GM12892 (cell line): Measurements from ENCODE around the gene ARID5B.

ENCODE experiments used
- DNase-seq: peaks from one replicate; pipeline ENCODE4 v3.0.0; 2011; ENCODE audit not compliant: insufficient read length
- FAIRE-seq: peaks from 2 replicates; lab custom pipeline; 2011; peaks lifted over from hg19 to GRCh38; lab: Jason Lieb, UNC
- POLR2A ChIP-seq: IDR thresholded peaks from 2 replicates; pipeline ENCODE4 v1.6.1; 2011; ENCODE audit warnings: low read depth, low read length, control low read depth
- POLR2AphosphoS5 ChIP-seq: IDR thresholded peaks from 2 replicates; pipeline ENCODE4 v1.6.1; 2011; ENCODE audit warnings: low read depth, low read length, control low read depth
- TAF1 ChIP-seq: IDR thresholded peaks from 2 replicates; pipeline ENCODE4 v1.6.1; 2011; ENCODE audit warnings: low read depth, mild to moderate bottlenecking, control low read depth, low read length, borderline replicate concordance

ARID5B gene

DNA sequence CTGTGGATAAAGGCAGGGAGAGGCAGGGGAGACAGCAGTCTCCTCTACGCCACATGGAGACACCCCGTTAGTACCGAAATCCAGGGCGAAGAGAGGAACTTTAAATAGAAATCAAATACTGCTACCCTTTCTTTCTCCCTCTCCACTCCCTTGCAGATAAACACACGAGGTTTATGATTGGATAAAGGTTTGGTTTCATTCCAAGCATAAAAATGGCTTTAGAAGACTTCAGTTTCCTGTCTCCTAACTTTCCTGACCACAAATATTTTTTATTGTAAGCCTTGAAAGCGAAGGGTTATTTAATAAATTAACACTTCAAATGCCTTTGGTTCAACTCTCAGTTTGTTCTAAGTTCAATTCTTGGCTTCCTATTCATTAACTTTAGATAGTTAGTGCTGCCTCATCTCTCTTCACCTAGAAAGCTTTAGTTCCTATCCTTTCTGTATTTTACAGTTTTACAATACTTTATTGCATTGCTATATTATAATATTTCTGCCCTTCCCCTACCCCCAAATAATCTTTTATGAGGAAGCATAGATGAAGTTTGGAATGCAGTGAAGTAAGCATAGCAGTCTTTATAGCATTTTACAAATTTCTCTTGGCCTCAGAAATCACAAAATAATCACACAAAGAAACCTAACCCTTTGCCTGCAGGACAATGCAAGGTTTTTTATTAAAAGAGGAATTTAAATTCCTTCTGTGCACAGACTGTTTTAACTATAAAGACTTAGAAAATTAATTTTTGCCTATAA is 31.5 kb upstream of the ARID5B start:
- FAIRE-seq: no peak
- TF ChIP-seq POLR2AphosphoS5 (no peak), POLR2A (no peak), TAF1 (no peak)
- no peak for DNase-seq

DNA sequence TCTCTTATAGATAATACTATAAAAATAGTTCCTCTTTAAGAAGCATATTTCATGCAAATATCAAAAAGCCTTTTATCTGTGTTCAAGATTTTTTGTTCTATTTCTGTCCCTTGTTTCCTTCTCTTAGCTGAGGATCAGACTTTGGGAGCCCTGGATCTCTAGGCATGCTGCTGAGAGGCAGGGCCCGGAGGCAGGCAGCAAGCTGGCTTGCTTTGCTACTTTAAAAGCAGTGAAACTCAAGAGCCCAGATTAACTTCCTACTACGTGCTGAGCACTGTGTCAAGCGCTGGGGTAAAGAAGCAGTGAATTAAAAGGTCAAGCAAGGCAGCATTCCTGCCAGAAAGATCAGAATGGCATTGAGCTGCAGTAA is 31.0 kb upstream of the ARID5B start:
- no peak for FAIRE-seq
- TF ChIP-seq POLR2AphosphoS5 (no peak), POLR2A (no peak)

DNA sequence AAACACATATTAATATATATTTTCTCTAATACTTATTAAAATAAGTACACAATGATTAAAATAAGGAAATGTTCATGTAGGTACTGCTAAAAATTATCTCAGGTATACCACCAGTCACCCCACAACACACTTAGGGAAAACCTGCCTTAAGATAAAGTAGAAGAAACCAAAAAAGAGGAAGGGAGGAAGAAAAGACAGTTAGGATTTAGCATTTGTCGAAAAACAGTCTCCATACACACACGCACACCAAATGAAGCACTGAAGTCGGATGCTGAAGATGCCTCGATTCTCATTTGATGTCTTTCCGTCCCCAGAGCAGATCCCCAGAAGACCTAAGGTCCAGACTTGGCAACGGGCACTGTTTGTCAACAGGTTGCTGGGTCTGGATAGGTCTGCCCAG is 30.0 kb upstream of the ARID5B start:
- TF ChIP-seq POLR2AphosphoS5 (no peak), TAF1 (no peak), POLR2A (no peak)
- DNase-seq (no peak), FAIRE-seq (no peak)

More for the DNA sequence above, 31.0 kb upstream of the ARID5B start:
- no peak for DNase-seq

DNA sequence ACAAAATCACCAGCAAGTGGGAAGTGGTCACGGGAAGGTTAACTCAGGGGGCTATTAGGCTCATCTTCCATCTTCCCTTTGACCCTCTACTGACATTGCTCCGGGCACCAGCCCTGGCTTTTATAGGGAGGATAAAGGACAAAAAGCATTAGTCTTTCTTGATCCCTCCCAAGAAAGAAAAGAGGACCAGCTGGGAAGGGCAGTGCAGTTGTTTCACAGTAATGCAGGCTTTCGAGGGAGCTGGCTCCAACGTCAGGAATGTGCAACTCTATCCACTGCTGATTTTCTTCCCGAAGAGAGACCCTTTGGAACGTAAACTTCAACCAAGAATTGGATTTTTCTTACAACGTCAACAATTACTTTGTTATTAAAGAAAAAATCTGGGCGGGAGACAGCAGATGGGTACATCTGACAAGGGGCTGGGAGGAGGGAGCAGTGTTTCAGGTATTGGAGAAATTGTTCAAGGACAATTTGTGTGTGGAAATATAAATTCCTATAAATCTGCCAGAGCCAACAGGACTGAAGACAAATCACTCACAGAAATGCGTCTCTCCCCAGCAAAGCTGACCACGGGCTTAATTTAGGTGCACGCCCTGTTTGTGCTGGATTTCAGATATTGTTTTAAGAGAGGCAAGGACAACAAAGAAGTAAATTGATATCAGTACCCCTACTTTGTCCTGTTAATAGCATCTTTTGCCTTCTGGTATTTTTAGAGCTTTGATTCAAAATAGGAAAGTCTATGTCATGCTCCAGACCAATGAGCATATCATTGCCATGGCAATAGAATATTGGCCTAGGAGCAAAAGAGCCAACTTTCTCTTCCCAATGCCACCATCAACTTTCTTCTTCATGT is 23.4 kb upstream of the ARID5B start:
- DNase-seq: no peak
- FAIRE-seq: no peak
- no peak for TF ChIP-seq POLR2AphosphoS5
- no peak for TF ChIP-seq POLR2A
- TF ChIP-seq TAF1: no peak

DNA sequence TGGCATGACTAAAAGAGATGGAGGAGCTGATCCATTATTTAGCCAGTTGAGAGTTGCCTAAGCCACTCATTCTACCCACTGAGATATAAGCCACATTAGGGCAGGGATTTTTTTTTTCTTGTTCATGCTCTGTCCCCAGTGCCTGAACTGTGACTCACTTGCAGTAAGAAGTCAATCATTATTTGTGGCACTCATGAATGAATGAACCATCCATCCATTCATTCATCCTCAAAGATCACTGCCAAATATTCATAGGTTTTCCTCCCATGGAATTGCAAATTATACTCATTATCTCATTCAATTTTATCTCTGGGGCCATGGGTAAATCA is 22.8 kb upstream of the ARID5B start:
- FAIRE-seq: no peak
- TF ChIP-seq POLR2A (no peak), POLR2AphosphoS5 (no peak), TAF1 (no peak)
- DNase-seq: no peak

DNA sequence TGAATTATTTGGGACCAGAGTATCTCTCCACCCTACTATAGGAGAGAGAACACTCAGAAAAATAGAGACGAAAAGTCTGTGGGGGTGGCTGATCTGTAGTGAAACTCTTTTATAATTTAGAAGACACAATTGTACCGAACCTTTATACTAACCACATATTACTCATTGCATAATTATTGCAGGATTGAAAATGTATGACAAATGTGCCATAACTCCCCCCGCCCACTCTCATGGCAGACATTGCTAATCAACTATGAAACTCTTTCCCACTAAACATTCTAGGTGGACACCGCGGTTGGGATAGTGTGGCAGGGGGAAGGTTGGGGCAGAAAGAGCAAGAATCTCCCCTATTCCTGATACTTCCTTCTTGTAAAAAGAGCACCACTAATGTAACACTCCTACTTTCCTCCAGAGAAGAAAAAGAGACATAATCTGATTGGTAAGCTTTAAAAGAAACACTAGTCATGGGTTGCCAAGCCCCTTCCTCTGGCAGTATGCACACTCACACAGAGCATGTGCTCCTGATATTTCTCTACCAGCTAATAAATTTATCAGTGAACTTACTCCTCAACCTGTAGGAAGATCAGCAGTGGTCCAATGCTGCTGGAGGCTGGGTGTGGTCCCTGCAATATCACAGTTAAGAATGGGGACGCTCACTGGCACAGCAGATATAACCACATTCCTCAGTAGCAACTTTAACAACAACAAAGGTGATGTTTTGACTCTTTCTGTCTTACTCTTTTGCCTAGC is 18.7 kb upstream of the ARID5B start:
- no peak for FAIRE-seq

DNA sequence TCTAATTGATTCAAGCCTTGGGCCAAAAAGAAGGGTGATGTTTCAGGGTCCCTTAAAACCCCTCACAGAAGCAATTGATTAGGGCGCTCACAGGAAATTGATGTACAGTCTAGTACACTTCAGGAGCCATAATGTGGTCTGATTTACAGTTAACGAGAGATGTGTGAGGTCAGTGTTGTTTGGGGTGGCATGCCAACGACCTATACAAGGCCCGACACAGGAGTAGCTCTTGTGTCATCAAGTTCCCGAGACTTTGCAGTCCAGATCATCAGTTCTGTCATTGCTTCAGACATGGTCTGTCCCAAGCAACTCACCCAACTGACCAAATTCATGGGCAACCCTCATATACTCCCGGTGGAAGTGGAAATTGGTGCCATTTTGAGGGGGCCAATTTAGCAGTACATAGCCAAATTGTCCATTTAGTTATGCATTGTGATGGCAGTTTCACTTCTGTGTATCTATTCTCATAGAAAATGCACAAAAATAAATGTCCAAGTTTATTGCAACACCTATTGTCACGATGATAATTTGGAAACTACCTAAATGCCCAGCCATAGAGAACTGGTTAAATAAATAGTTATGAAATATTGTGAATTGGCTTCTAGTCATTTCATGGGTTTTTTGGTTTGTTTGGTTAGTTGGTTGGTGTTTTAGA is 18.0 kb upstream of the ARID5B start:
- TF ChIP-seq POLR2AphosphoS5 (no peak), TAF1 (no peak), POLR2A (no peak)
- no peak for FAIRE-seq
- DNase-seq: no peak

More for the DNA sequence above, 18.7 kb upstream of the ARID5B start:
- no peak for DNase-seq
- TF ChIP-seq TAF1 (no peak), POLR2AphosphoS5 (no peak), POLR2A (no peak)

DNA sequence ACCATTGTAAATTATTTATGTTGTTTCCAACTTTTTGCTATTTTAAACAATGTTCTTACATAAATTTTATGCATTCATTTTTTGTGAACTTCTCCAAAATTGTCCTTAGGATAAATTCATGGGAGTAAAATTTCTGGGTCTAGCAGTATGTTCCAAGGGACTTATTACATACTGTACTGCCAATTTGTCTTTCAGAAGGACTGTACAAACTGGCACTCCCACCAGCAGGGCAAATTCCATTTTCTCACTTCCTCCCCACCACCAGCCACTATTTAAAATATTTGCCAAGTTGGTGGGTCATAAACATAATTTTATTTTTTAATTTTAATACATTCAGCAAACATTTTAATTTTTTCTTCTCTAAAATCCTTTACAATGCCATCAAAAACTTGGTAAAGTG is 13.7 kb upstream of the ARID5B start:
- FAIRE-seq: no peak
- no peak for DNase-seq
- TF ChIP-seq POLR2A: no peak
- TF ChIP-seq TAF1: no peak
- no peak for TF ChIP-seq POLR2AphosphoS5

DNA sequence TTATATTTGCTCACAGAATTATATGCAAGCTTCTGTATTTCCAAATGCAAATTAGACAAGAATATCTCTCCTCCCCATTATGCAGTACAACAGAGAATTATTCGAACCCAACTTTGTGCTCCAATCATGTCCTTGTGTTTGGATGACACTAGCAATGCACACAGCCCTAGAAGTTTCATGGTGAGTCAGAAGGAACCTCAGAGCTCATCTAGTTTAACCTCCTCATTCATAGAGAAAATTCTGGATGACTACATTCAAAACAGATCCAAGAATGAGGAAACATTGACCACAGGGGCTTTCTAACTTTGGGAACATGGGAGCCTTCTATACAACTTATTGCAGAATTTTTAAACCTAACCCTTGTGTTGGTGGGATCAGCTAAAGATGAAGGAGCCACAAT is 12.8 kb upstream of the ARID5B start:
- TF ChIP-seq POLR2AphosphoS5 (no peak), POLR2A (no peak), TAF1 (no peak)
- FAIRE-seq: no peak

DNA sequence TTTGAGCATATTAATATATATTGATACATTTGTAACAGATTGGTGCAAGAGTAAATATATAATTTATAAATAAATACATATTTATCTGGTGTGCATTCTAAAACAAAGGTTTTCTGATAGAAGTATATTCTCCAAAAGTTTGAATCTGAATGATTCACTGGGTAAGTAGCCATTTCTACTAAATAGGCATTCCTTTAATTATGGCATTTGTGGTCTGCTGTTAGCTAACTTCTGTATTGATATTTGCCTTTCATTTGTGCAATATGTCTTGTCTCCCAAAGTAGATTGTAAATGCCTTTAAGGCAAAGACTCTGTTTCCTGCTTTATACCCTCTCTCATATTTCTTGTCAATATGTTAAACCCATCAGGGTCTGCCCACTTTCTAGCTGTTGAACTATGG is 11.1 kb upstream of the ARID5B start:
- TF ChIP-seq TAF1 (no peak), POLR2A (no peak), POLR2AphosphoS5 (no peak)
- FAIRE-seq: no peak
- no peak for DNase-seq

More for the DNA sequence above, 12.8 kb upstream of the ARID5B start:
- DNase-seq: no peak
